Fibroblast of pulmonary artery (primary cell): ENCODE results near the gene LAMTOR1.

ENCODE experiments used
- DNase-seq: peaks from one replicate; pipeline ENCODE4 v3.0.0-alpha.2; 2010; ENCODE audit warnings: low read depth
- H3K4me3 ChIP-seq: replicated peaks from 2 replicates; pipeline ENCODE4 v1.5.1; 2011; ENCODE audit warnings: low read depth, mild to moderate bottlenecking, control low read depth, low read length, moderate library complexity
- CTCF ChIP-seq: IDR thresholded peaks from 2 replicates; pipeline ENCODE4 v1.5.1; 2011; ENCODE audit warnings: mild to moderate bottlenecking, control low read depth, low read length, inconsistent platforms; ENCODE audit errors: missing control alignments

The LAMTOR1 gene

DNA sequence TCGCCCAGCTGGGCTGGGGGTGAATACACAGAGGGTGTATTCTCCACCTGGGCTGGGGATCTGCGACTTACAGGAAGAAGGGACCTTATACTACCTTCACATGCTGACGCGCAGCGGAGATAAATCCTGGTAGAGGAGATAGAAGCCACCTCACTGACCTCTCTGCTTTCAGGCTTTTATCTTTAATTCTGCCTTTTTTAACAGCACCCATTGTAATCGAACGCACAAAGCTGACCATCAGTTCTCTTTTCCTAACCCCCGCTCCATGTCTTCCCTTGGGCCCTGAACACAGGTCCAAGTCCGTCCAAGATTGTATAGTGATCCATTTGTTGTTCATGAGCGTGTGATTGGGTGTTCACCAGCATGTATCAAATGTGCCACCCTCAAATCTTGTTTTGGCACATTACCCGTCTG, 664 bp upstream of the LAMTOR1 start:
- no peak for DNase-seq
- H3K4me3 ChIP-seq: peak overlapping the region; percentile 28
- TF ChIP-seq CTCF: no peak

DNA sequence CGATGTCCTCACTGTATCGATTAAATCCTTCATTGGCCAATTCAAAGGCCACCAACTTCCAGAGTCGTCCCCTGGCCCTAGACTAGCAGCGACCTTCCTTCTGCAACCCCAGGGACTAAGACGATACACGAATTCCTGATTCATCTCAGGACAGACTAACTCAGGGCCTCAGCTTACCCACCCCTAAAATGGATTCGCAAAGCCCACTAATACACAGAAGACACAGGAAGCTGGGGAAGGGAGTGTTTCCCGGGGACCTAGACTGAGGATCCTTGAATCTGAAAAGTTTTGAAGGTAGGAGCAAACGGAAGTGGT, 509 bp downstream of the LAMTOR1 start:
- DNase-seq: no peak
- peak overlapping the region; percentile 94 for H3K4me3 ChIP-seq
- no peak for TF ChIP-seq CTCF

DNA sequence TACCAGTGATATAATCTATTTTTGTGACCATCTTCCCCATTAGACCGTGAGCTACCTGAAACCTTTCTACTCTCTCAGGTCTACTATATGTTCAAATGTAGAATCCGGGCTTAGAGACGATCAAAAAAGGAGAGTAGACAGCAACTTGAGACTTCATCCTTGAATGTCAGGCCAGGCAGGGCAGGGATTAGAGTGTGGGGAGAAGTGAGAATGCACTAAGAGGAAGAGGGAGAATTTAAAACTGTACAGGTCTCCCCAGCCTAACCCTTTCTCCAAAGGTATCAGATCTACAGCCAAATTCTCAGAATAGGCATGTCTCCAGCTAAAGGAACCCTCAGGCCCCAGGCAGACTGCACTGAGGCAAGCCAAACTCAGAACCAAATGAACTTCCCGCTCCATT, 935 bp downstream of the LAMTOR1 start:
- H3K4me3 ChIP-seq: peak overlapping the region; percentile 94
- no peak for TF ChIP-seq CTCF

GRCh38 chr11:72100462-72100861, 2.6 kb downstream of the LAMTOR1 start:
- DNase-seq: no peak
- TF ChIP-seq CTCF: no peak
- no peak overlapping the region for H3K4me3 ChIP-seq

More for the DNA sequence above, 935 bp downstream of the LAMTOR1 start:
- DNase-seq: no peak

DNA sequence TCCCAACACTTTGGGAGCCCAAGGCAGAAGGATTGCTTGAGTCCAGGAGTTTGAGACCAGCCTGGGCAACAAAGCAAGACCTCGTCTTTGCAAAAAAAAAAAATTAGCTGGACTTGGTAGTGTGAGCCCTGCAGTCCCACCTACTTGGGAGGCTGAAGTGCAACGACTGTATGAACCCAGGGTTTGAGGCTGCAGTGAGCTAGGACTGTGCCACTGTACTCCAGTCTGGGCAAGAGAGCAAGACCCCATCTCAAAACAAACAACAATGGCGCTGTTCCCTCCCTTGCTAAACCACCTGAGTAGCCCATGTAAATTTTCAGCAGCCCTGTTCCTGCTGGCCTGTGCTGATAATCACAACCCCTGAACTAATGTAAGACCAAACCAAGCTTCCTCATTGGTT, 3.1 kb downstream of the LAMTOR1 start:
- DNase-seq: no peak
- TF ChIP-seq CTCF: no peak

GRCh38 chr11:72098741-72099140, 4.4 kb downstream of the LAMTOR1 start:
- DNase-seq: no peak
- H3K4me3 ChIP-seq: no peak overlapping the region
- no peak for TF ChIP-seq CTCF

More for the DNA sequence above, 3.1 kb downstream of the LAMTOR1 start:
- H3K4me3 ChIP-seq: no peak overlapping the region

DNA sequence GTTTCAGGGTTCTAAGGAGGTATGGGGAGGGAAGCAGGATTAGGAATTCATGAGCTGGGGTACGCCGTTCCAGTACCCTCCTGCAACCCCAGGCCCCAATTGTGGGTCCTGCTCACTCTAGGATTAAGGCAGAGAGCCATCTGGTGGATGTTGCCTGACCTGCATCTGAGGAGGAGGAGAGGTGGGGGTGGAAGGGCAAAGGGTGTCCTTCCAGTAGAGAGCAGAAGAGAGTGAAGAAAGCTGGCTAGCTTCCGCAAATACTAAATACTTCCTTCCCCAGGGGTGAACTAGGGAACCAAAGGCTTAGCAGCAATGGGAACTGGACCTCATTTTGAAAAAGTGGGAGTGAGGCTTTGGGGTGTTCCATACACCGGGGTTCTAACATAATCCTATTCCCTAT, 11.8 kb downstream of the LAMTOR1 start:
- peak; percentile 72 for DNase-seq
- no peak overlapping the region for H3K4me3 ChIP-seq
- peak; percentile 91 for TF ChIP-seq CTCF
